Stomach smooth muscle (tissue), 2 donors: ENCODE measurements around the gene SLC1A2.

Experiments
- H3K27ac ChIP-seq: one replicate; pipeline ENCODE4 v1.7.0; 2013; ENCODE audit warnings: mild to moderate bottlenecking, low read length, inconsistent platforms
- H3K27me3 ChIP-seq, 2 donors: one replicate each; pipeline ENCODE4 v1.7.0; 2013; ENCODE audit warnings: low read length in 2 of 2; ENCODE audit not compliant: insufficient read depth in 2 of 2, control insufficient read depth in 1 of 2
- H3K36me3 ChIP-seq, 2 donors: one replicate each; pipeline ENCODE4 v1.7.0; 2013; ENCODE audit warnings: low read length in 2 of 2; ENCODE audit not compliant: control insufficient read depth in 2 of 2, insufficient read depth in 2 of 2
- H3K4me1 ChIP-seq: one replicate; pipeline ENCODE4 v1.7.0; 2013; ENCODE audit warnings: low read length; ENCODE audit not compliant: control insufficient read depth, insufficient read depth
- H3K4me3 ChIP-seq, 2 donors: one replicate each; pipeline ENCODE4 v1.7.0; 2013; ENCODE audit warnings: low read length in 2 of 2
- H3K9ac ChIP-seq, 2 donors: one replicate each; pipeline ENCODE4 v1.7.0; 2013; ENCODE audit warnings: low read length in 2 of 2, mild to moderate bottlenecking in 1 of 2
- H3K9me3 ChIP-seq, 2 donors: one replicate each; pipeline ENCODE4 v1.7.0; 2013; ENCODE audit warnings: low read length in 2 of 2; ENCODE audit not compliant: control insufficient read depth in 2 of 2
- donor health status: healthy.
- donor health status: Pancreatic carcinoma.

The SLC1A2 gene

DNA sequence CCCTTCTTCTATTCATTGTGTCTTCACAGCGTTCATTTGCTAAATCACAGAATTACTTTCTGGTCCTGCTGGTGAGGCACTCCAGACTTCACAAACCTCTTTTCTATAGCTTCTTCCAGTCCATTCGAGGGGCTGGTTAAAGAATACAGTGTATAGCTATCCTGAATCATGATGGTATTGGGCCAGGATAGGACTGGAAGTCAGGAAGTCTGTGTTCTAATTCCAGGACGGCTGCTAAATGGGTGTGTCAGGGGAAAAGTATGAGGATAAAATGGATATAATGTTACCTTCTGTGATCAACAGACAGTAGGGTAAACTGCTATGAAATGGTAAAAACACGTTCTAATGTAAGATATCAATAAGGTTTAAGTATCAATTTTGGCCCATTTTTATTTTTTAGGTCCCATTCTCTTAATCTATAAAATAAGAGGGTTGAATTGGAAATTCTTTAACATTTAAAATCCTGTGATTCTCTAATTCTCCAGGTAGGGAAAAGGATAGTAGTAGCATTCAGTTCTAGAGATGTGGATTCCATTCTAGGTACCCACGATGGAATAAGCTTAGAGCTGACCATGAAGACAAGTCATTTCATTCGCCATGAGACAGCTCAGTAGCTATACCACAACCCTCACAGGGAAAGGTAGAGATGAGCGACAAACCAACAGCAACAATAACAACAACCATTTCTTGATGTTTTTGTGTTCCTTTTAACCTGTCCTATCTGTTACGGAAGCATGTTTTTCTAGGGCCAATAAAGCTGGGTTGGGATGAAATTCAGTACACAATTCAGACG is 96.1 kb downstream of the SLC1A2 start:
- peaks cover 24% of the 10 kb centered on the region for H3K4me1 ChIP-seq
- no peak overlapping the region for H3K4me3 ChIP-seq
- no peak overlapping the region for H3K9ac ChIP-seq
- H3K9me3 ChIP-seq = no peaks in the 10 kb centered on the region
- no peak overlapping the region for H3K27ac ChIP-seq
- no peaks in the 10 kb centered on the region for H3K27me3 ChIP-seq
- H3K36me3 ChIP-seq = no peaks in the 10 kb centered on the region

- no peaks in the 10 kb centered on the region for H3K9me3 ChIP-seq
- no peak overlapping the region for H3K4me3 ChIP-seq
- no peak overlapping the region for H3K27ac ChIP-seq
- no peaks in the 10 kb centered on the region for H3K27me3 ChIP-seq
- no peaks in the 10 kb centered on the region for H3K36me3 ChIP-seq
- H3K4me1 ChIP-seq = peaks cover 20% of the 10 kb centered on the region
- no peak overlapping the region for H3K9ac ChIP-seq
Measured at GRCh38 chr11:35322318-35322979, 96.9 kb downstream of the SLC1A2 start.

DNA sequence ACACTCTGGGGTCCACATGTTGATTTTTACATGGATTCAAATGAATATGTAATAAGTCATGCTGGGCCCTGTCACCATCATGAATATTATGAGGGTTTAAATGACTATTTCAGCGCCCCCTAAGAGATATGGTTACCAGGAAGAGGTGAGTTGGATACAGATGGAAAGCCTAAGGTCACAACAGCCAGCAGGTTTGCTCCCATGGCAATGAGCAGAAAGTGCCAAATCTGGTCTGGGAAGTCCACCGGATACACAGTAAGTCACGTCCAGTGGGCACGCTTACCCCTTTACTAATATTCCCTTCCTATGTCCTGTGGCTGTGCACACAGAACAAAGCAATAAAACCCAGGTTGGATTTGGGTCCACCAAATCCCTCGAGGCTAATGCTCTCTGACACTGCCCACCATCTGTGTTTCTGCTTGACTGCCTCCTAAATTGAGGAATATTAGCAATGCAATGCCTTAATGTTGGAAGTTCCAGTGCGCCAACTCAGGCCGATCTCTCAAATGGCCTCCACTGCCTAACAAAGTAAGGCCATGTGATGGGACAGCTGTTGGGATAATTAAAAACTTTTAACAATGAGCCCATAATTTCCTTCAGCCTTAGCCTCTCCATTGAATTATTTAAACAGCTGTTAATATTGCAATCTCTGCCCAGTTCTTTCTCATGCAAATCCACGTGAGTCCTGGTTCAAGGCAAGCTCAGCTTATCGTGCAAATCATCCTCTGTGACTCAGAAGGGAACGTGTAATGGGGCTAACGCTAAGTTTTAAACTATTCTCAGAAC is 97.6 kb downstream of the SLC1A2 start:
- H3K27ac ChIP-seq = no peak overlapping the region
- H3K27me3 ChIP-seq = no peaks in the 10 kb centered on the region
- H3K9me3 ChIP-seq = no peaks in the 10 kb centered on the region
- no peak overlapping the region for H3K9ac ChIP-seq
- no peak overlapping the region for H3K4me3 ChIP-seq
- H3K36me3 ChIP-seq = no peaks in the 10 kb centered on the region
- peaks cover 16% of the 10 kb centered on the region for H3K4me1 ChIP-seq

GRCh38 chr11:35321111-35321510 is 98.2 kb downstream of the SLC1A2 start:
- Histone ChIP-seq H3K9me3 (no peaks in the 10 kb centered on the region), H3K4me1 (peaks cover 10% of the 10 kb centered on the region), H3K36me3 (no peaks in the 10 kb centered on the region), H3K4me3 (no peak overlapping the region), H3K27me3 (no peaks in the 10 kb centered on the region), H3K27ac (no peak overlapping the region), H3K9ac (no peak overlapping the region)

DNA sequence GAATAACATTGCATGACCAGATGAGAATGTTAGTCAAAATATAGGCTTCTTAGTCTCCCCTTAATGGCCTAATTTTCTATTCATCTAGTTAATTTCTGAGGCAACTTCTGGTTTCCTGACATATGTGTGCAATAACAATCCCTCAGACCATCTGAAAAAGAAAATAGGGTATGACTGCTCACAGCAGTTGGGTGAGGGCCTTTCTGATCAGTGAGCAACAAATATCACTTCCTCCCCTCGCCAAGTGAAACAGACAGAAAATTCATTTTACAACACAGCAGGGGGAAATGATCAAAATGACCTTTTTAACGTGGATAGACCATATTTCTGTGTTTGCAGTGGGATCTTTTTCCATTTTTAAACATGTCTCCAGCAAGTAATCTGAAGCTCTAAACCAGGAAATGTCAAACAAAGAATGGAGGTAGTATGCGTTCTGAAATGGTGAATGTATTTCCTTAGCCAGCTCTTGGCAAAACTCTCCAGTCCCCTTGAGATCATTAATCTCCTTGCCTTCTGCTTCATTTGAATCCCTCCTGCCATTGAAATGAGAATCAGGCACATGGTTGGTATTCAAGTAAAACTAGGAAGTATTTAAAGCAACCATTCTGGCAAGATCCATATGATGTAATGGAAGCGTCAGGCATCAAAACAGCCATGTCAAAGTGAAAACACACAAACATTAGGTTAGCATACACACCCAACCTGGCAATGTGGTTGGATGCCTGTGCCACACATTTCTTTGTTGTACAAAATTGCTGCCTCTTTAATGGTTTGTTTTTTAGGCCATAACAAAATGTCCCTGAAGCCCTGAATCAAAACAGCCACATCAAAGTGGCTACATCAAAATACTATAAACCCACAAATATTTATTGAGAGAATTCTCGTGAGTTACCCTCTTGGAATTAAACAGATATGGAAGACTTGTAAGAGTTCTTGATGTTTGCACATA is 100.1 kb downstream of the SLC1A2 start:
- H3K4me3 ChIP-seq = no peak overlapping the region
- H3K36me3 ChIP-seq = no peaks in the 10 kb centered on the region
- peaks cover 4% of the 10 kb centered on the region for H3K4me1 ChIP-seq
- no peaks in the 10 kb centered on the region for H3K9me3 ChIP-seq
- no peak overlapping the region for H3K27ac ChIP-seq
- H3K27me3 ChIP-seq = no peaks in the 10 kb centered on the region
- H3K9ac ChIP-seq = no peak overlapping the region

GRCh38 chr11:35318309-35318708 is 101.0 kb downstream of the SLC1A2 start:
- Histone ChIP-seq H3K27me3 (no peaks in the 10 kb centered on the region), H3K36me3 (no peaks in the 10 kb centered on the region), H3K9me3 (no peaks in the 10 kb centered on the region), H3K4me3 (no peak overlapping the region), H3K9ac (no peak overlapping the region), H3K27ac (no peak overlapping the region), H3K4me1 (peaks cover 4% of the 10 kb centered on the region)

DNA sequence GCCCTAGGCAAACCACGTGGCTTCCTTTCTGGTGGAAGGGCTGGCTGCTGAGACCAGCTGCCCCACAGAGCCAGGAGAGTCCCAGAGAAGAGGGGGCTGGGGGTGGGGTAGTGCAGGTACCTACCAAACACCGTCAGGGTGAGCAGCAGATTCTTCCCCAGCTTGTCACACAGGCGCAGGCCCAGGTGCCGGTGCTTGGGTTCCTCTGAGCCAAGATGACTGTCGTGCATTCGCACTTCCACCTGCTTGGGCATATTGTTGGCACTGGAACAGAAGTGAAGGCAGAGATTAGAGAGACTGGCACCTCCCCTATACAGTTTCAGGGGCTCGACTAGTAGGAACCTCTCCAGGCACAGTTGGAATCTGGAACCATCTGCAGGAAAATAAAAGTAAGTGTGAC is 102.1 kb downstream of the SLC1A2 start:
- Histone ChIP-seq H3K9me3 (no peaks in the 10 kb centered on the region), H3K4me1 (peaks cover 4% of the 10 kb centered on the region), H3K4me3 (no peak overlapping the region), H3K9ac (no peak overlapping the region), H3K36me3 (no peaks in the 10 kb centered on the region), H3K27ac (no peak overlapping the region), H3K27me3 (no peaks in the 10 kb centered on the region)

DNA sequence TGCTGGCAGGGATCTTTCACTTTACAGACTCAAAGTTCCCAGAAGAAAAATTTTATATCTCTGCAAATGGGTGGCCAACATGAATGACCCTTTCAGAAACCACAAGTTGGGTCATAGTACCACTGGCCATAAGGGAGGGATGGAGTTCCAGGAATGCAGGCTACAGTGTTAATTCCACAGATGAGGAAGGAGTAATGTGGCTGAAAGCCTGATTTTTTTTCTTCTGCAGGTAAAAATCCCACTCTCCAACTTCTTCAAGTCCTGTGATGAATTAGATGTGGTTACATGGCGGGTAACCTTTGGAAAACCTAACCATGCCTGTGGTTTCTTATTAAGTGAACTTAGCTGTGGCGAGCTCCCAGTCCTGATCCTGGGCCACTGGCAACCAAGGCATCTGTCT is 103.2 kb downstream of the SLC1A2 start:
- no peak overlapping the region for H3K9ac ChIP-seq
- no peaks in the 10 kb centered on the region for H3K36me3 ChIP-seq
- H3K4me1 ChIP-seq = peaks cover 4% of the 10 kb centered on the region

DNA sequence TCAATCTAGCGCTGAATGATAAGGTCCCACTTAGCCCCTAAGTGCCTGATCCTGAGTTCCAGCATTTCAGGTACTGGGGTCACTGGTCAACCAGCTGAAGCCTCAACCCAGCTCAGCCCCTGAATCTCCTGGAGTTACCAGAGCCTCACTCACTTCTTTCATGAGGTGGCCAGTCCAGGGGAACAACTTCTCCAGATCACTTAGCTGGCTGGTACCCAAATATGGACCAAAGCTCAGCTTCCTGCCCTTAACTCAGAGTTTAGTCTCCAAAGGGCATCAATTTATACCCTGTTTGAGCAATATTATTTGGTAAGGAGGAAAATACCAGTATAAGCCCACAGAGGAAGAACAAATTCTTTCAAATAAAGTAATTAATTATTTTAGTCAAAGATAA is 105.6 kb downstream of the SLC1A2 start:
- H3K9me3 ChIP-seq = no peaks in the 10 kb centered on the region
- H3K27ac ChIP-seq = no peak overlapping the region
- H3K36me3 ChIP-seq = no peaks in the 10 kb centered on the region
- H3K27me3 ChIP-seq = no peaks in the 10 kb centered on the region
- no peak overlapping the region for H3K9ac ChIP-seq
- no peak overlapping the region for H3K4me3 ChIP-seq
- H3K4me1 ChIP-seq = peaks cover 4% of the 10 kb centered on the region

More for the DNA sequence above, 103.2 kb downstream of the SLC1A2 start:
- Histone ChIP-seq H3K4me3 (no peak overlapping the region), H3K9me3 (no peaks in the 10 kb centered on the region), H3K27ac (no peak overlapping the region), H3K27me3 (no peaks in the 10 kb centered on the region)
